ENCODE results near the gene ADAMTS12. TPM values are rescaled to one million over a fixed set of nuclear protein-coding genes. Genes with fewer than 3 reads are reported as not detected.

Gene ADAMTS12
- polyA plus RNA-seq, 1 of the 3 experiments (the other 2 are of a cell fraction), result 2.5 TPM

DNA sequence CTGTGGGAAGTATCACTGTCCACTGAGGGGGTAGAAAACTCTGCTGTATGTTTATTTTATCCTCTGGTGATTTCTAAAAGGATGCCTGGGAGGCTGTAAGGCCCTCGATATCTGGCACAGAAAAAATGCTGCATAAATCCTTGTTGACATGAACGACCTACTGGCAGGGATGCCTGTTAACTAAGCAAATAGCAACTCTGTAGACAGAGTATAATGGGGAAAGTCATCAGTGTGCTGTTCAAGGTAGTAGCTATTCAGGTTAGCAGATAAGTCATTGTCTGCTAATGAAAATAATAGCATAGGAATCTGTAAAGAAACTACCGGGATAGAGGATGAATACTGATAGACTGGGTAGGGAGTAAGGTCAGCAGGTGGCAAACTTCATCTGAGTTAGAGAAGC is 256.2 kb downstream of the ADAMTS12 start:
- Histone ChIP-seq H3K9me2 (no peaks in the 10 kb centered on the region), H3K27ac (ENCODE audit: low read depth in 2 of 2, low read length in 1 of 2) (no peak overlapping the region), H3K4me1 (ENCODE audit: control insufficient read depth in 1 of 2, insufficient read depth in 2 of 2, low read depth in 1 of 2, low read length in 1 of 2) (no peaks in the 10 kb centered on the region), H3F3A (replicated peaks; ENCODE audit: insufficient read depth) (no peaks in the 10 kb centered on the region), H3K36me3 (replicated peaks in 1 of 2; ENCODE audit: control insufficient read depth in 1 of 2, insufficient read depth in 2 of 2, low read length in 1 of 2) (no peaks in the 10 kb centered on the region), H3K9me3 (no peaks in the 10 kb centered on the region), H3K27me3 (ENCODE audit: insufficient read depth) (no peaks in the 10 kb centered on the region; the same call in 1 of the 2 replicates), H3K9ac (no peak overlapping the region), H3K79me2 (ENCODE audit: insufficient read depth) (no peaks in the 10 kb centered on the region), H3K4me3 (ENCODE audit: low read depth in 2 of 2, low read length in 1 of 2) (no peak overlapping the region), H3K4me2 (no peak overlapping the region), H2AFZ (ENCODE audit: low read depth) (no peak overlapping the region), H4K20me1 (ENCODE audit: insufficient read depth) (no peaks in the 10 kb centered on the region)
- ChIA-PET CTCF (interaction anchor here (1.1 kb wide), 1 partner anchor 13 kb away, joined by 3 read pairs; no protein-coding TSS in a partner anchor), POLR2A (no interaction called here)
- DNase-seq, result no peak
- WGBS (ENCODE audit: low lambda C conversion rate), result 26% methylated on average over 3 of the region's 3 CpGs
- no peak for TF ChIP-seq YY1 (IDR thresholded peaks at IDR 0.05; ENCODE audit: low read depth)
- TF ChIP-seq CHD2 (IDR thresholded peaks at IDR 0.05; ENCODE audit: low read length, partially characterized antibody), result no peak
- TF ChIP-seq EP300 (IDR thresholded peaks at IDR 0.05; ENCODE audit: borderline replicate concordance in 1 of 2, low read depth in 1 of 2, low read length in 1 of 2), result no peak
- TF ChIP-seq, protein P1, sequence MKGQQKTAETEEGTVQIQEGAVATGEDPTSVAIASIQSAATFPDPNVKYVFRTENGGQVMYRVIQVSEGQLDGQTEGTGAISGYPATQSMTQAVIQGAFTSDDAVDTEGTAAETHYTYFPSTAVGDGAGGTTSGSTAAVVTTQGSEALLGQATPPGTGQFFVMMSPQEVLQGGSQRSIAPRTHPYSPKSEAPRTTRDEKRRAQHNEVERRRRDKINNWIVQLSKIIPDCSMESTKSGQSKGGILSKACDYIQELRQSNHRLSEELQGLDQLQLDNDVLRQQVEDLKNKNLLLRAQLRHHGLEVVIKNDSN (IDR thresholded peaks at IDR 0.05; ENCODE audit: borderline replicate concordance, low read depth), result no peak

- H3K36me3 ChIP-seq (replicated peaks in 1 of 2; ENCODE audit: control insufficient read depth in 1 of 2, insufficient read depth in 2 of 2, low read length in 1 of 2), result no peaks in the 10 kb centered on the region
- H3K4me2 ChIP-seq, result no peak overlapping the region
- H3F3A ChIP-seq (replicated peaks; ENCODE audit: insufficient read depth), result no peaks in the 10 kb centered on the region
- ChIA-PET POLR2A (no interaction called here), CTCF (interaction anchor here (0.7 kb wide), 1 partner anchor 1041 kb away, joined by 3 read pairs; no protein-coding TSS in a partner anchor)
- H3K9me3 ChIP-seq, result no peaks in the 10 kb centered on the region
- no peak overlapping the region for H3K27ac ChIP-seq (ENCODE audit: low read depth in 2 of 2, low read length in 1 of 2)
- no peaks in the 10 kb centered on the region for H3K4me1 ChIP-seq (ENCODE audit: control insufficient read depth in 1 of 2, insufficient read depth in 2 of 2, low read depth in 1 of 2, low read length in 1 of 2)
- H3K9ac ChIP-seq, result no peak overlapping the region
- no peak for TF ChIP-seq GABPA (IDR thresholded peaks at IDR 0.05; ENCODE audit: low read depth)
- TF ChIP-seq MEF2A (IDR thresholded peaks at IDR 0.05; ENCODE audit: borderline replicate concordance, low read depth), result no peak
- TF ChIP-seq, protein P2, sequence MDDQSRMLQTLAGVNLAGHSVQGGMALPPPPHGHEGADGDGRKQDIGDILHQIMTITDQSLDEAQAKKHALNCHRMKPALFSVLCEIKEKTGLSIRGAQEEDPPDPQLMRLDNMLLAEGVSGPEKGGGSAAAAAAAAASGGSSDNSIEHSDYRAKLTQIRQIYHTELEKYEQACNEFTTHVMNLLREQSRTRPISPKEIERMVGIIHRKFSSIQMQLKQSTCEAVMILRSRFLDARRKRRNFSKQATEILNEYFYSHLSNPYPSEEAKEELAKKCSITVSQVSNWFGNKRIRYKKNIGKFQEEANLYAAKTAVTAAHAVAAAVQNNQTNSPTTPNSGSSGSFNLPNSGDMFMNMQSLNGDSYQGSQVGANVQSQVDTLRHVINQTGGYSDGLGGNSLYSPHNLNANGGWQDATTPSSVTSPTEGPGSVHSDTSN (IDR thresholded peaks at IDR 0.05), result no peak
- no peak for TF ChIP-seq GATA2 (CRISPR knock-in tag; IDR thresholded peaks at IDR 0.05)
- TF ChIP-seq, protein P3, sequence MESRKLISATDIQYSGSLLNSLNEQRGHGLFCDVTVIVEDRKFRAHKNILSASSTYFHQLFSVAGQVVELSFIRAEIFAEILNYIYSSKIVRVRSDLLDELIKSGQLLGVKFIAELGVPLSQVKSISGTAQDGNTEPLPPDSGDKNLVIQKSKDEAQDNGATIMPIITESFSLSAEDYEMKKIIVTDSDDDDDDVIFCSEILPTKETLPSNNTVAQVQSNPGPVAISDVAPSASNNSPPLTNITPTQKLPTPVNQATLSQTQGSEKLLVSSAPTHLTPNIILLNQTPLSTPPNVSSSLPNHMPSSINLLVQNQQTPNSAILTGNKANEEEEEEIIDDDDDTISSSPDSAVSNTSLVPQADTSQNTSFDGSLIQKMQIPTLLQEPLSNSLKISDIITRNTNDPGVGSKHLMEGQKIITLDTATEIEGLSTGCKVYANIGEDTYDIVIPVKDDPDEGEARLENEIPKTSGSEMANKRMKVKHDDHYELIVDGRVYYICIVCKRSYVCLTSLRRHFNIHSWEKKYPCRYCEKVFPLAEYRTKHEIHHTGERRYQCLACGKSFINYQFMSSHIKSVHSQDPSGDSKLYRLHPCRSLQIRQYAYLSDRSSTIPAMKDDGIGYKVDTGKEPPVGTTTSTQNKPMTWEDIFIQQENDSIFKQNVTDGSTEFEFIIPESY (IDR thresholded peaks at IDR 0.05; ENCODE audit: borderline replicate concordance, low read depth), result no peak
- TF ChIP-seq MXI1 (IDR thresholded peaks at IDR 0.05; ENCODE audit: low read depth, low read length), result no peak
- TF ChIP-seq, protein P4, sequence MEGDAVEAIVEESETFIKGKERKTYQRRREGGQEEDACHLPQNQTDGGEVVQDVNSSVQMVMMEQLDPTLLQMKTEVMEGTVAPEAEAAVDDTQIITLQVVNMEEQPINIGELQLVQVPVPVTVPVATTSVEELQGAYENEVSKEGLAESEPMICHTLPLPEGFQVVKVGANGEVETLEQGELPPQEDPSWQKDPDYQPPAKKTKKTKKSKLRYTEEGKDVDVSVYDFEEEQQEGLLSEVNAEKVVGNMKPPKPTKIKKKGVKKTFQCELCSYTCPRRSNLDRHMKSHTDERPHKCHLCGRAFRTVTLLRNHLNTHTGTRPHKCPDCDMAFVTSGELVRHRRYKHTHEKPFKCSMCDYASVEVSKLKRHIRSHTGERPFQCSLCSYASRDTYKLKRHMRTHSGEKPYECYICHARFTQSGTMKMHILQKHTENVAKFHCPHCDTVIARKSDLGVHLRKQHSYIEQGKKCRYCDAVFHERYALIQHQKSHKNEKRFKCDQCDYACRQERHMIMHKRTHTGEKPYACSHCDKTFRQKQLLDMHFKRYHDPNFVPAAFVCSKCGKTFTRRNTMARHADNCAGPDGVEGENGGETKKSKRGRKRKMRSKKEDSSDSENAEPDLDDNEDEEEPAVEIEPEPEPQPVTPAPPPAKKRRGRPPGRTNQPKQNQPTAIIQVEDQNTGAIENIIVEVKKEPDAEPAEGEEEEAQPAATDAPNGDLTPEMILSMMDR (IDR thresholded peaks at IDR 0.05), result no peak
- TF ChIP-seq YY1 (IDR thresholded peaks at IDR 0.05; ENCODE audit: low read depth), result no peak
- no peak for TF ChIP-seq RAD21 (IDR thresholded peaks at IDR 0.05; ENCODE audit: low read length)
- TF ChIP-seq NRF1 (IDR thresholded peaks at IDR 0.05; ENCODE audit: low read depth, low read length), result no peak
- no peak for TF ChIP-seq ELF1 (IDR thresholded peaks at IDR 0.05)
- TF ChIP-seq RXRA (IDR thresholded peaks at IDR 0.05; ENCODE audit: borderline replicate concordance, low read depth), result no peak
- no peak for TF ChIP-seq FOSL2 (IDR thresholded peaks at IDR 0.05; ENCODE audit: borderline replicate concordance, low read depth)
- TF ChIP-seq TEAD4 (IDR thresholded peaks at IDR 0.05; ENCODE audit: borderline replicate concordance, insufficient read depth), result no peak
- TF ChIP-seq RFX5 (IDR thresholded peaks at IDR 0.05; ENCODE audit: low read length), result no peak
- TF ChIP-seq, protein P1 (IDR thresholded peaks at IDR 0.05; ENCODE audit: borderline replicate concordance, low read depth), result no peak
- no peak for TF ChIP-seq SMC3 (IDR thresholded peaks at IDR 0.05; ENCODE audit: low read depth, low read length)
- TF ChIP-seq RCOR1 (IDR thresholded peaks at IDR 0.05; ENCODE audit: low read length), result no peak
- TF ChIP-seq IRF3 (IDR thresholded peaks at IDR 0.05; ENCODE audit: low read depth, low read length), result no peak
- no peaks in the 10 kb centered on the region for H3K27me3 ChIP-seq (ENCODE audit: insufficient read depth)
- H2AFZ ChIP-seq (ENCODE audit: low read depth), result no peak overlapping the region
- DNase-seq, result no peak
- H3K79me2 ChIP-seq (ENCODE audit: insufficient read depth), result no peaks in the 10 kb centered on the region
- no peaks in the 10 kb centered on the region for H3K9me2 ChIP-seq
- no peaks in the 10 kb centered on the region for H4K20me1 ChIP-seq (ENCODE audit: insufficient read depth)
- no peak overlapping the region for H3K4me3 ChIP-seq (ENCODE audit: low read depth in 2 of 2, low read length in 1 of 2)
- WGBS (ENCODE audit: low lambda C conversion rate), result 36% methylated on average over 2 of the region's 2 CpGs
Observed at GRCh38 chr5:33633699-33634098, 258.1 kb downstream of the ADAMTS12 start.

Measured in SK-N-SH (cell line).